Osteoblast (primary cell): ENCODE measurements around the gene CDH4. TPM values are rescaled to one million over a fixed set of nuclear protein-coding genes. Genes with fewer than 3 reads are reported as not detected.
A peak's percentile ranks its signal among the peaks of the same experiment; 100 is the strongest.

ENCODE experiments used
- DNase-seq: peaks from one replicate; pipeline ENCODE4 v3.0.0; 2011; ENCODE audit warnings: low spot score, mixed read lengths; ENCODE audit not compliant: insufficient read length; ENCODE audit errors: missing footprints
- H2AFZ ChIP-seq: 2 replicates; pipeline ENCODE4 v1.6.0; 2011; ENCODE audit warnings: mild to moderate bottlenecking, low read length
- H3K27ac ChIP-seq: 2 replicates; pipeline ENCODE4 v1.5.1; 2011; ENCODE audit warnings: mild to moderate bottlenecking, low read depth, low read length, moderate library complexity
- H3K27me3 ChIP-seq: 2 replicates; pipeline ENCODE4 v1.6.0; 2012; ENCODE audit warnings: mild to moderate bottlenecking, control low read depth, inconsistent platforms, low read length, moderate library complexity; ENCODE audit not compliant: insufficient read depth
- H3K36me3 ChIP-seq: 2 replicates; pipeline ENCODE4 v1.5.1; 2011; ENCODE audit warnings: mild to moderate bottlenecking, low read length, control low read depth, moderate library complexity; ENCODE audit not compliant: insufficient read depth
- H3K4me1 ChIP-seq: 2 replicates; pipeline ENCODE4 v1.5.1; 2011; ENCODE audit warnings: mild to moderate bottlenecking, low read length, control low read depth, moderate library complexity; ENCODE audit not compliant: insufficient read depth
- H3K4me2 ChIP-seq: 2 replicates; pipeline ENCODE4 v1.6.0; 2011; ENCODE audit warnings: mild to moderate bottlenecking, low read length; ENCODE audit not compliant: insufficient read depth
- H3K4me3 ChIP-seq: fragments of 200-600 bp; sonication (generic); 3 replicates; pipeline ENCODE4 v1.5.1; 2012; ENCODE audit warnings: mild to moderate bottlenecking, low read length, inconsistent platforms; ENCODE audit not compliant: insufficient read depth
- H3K79me2 ChIP-seq: 2 replicates; pipeline ENCODE4 v1.6.0; 2012; ENCODE audit warnings: mild to moderate bottlenecking, low read length, control low read depth, inconsistent platforms; ENCODE audit not compliant: insufficient read depth
- H3K9me3 ChIP-seq: 2 replicates; pipeline ENCODE4 v1.5.1; 2011; ENCODE audit warnings: low read depth, low read length, control low read depth
- H4K20me1 ChIP-seq: 2 replicates; pipeline ENCODE4 v1.6.0; 2012; ENCODE audit warnings: mild to moderate bottlenecking, low read length, control low read depth; ENCODE audit not compliant: insufficient read depth
- total RNA-seq: library from RNA; depleted of rRNA; stranded (reverse); fragments of >200 nt; gene quantifications from 2 replicates; pipeline ENCODE4 v1.2.3, GENCODE V29; 2012
- TF ChIP-seq, protein P1 (sequence below): IDR thresholded peaks from 2 replicates; pipeline ENCODE4 v1.5.1; 2011; ENCODE audit warnings: mild to moderate bottlenecking, low read depth, low read length, moderate library complexity; ENCODE audit errors: extremely low read depth

The CDH4 gene
- total RNA-seq, 1 donor = 1.1 TPM

DNA sequence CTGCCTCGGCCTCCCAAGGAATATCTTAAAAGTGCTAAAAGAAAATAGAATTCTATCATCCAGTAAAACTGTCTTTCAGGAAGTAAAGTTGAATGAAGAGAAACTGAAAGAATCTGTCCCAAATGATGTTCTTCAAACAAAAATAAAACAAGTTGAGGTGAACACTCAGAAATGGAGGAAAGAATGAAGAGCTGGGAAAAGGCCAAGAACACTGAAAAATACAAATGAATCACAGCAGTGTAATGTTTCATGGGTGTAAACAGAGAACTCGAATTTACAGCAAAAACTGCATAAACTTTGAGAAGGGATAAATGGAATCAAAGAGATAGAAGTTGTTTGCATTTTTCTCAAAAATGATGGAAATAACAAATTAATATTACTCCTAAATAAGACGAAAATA lies 496.3 kb downstream of the CDH4 start:
- Histone ChIP-seq H3K27ac (no peak overlapping the region), H3K9me3 (no peaks in the 10 kb centered on the region), H2AFZ (no peak overlapping the region), H3K4me1 (peaks cover 5% of the 10 kb centered on the region), H3K36me3 (no peaks in the 10 kb centered on the region), H3K79me2 (no peaks in the 10 kb centered on the region), H3K4me3 (no peak overlapping the region), H3K4me2 (no peak overlapping the region), H3K27me3 (no peaks in the 10 kb centered on the region), H4K20me1 (no peaks in the 10 kb centered on the region)
- peak; percentile 74 for DNase-seq
- TF ChIP-seq, protein P1, sequence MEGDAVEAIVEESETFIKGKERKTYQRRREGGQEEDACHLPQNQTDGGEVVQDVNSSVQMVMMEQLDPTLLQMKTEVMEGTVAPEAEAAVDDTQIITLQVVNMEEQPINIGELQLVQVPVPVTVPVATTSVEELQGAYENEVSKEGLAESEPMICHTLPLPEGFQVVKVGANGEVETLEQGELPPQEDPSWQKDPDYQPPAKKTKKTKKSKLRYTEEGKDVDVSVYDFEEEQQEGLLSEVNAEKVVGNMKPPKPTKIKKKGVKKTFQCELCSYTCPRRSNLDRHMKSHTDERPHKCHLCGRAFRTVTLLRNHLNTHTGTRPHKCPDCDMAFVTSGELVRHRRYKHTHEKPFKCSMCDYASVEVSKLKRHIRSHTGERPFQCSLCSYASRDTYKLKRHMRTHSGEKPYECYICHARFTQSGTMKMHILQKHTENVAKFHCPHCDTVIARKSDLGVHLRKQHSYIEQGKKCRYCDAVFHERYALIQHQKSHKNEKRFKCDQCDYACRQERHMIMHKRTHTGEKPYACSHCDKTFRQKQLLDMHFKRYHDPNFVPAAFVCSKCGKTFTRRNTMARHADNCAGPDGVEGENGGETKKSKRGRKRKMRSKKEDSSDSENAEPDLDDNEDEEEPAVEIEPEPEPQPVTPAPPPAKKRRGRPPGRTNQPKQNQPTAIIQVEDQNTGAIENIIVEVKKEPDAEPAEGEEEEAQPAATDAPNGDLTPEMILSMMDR = no peak

GRCh38 chr20:61749406-61750075 lies 497.5 kb downstream of the CDH4 start:
- no peaks in the 10 kb centered on the region for H4K20me1 ChIP-seq
- no peak overlapping the region for H3K4me3 ChIP-seq
- H3K4me1 ChIP-seq = peaks cover 10% of the 10 kb centered on the region
- H3K36me3 ChIP-seq = no peaks in the 10 kb centered on the region
- no peaks in the 10 kb centered on the region for H3K79me2 ChIP-seq
- no peak overlapping the region for H3K27ac ChIP-seq
- H3K9me3 ChIP-seq = no peaks in the 10 kb centered on the region
- TF ChIP-seq, protein P1 = no peak
- no peak overlapping the region for H3K4me2 ChIP-seq
- H3K27me3 ChIP-seq = no peaks in the 10 kb centered on the region
- DNase-seq = peak; percentile 61
- no peak overlapping the region for H2AFZ ChIP-seq

- H3K27me3 ChIP-seq = no peaks in the 10 kb centered on the region
- no peak for DNase-seq
- H2AFZ ChIP-seq = no peak overlapping the region
- H3K36me3 ChIP-seq = no peaks in the 10 kb centered on the region
- no peaks in the 10 kb centered on the region for H3K79me2 ChIP-seq
- H3K4me1 ChIP-seq = peaks cover 10% of the 10 kb centered on the region
- no peak overlapping the region for H3K4me3 ChIP-seq
- H4K20me1 ChIP-seq = no peaks in the 10 kb centered on the region
- H3K9me3 ChIP-seq = no peaks in the 10 kb centered on the region
- TF ChIP-seq, protein P1 = no peak
- H3K27ac ChIP-seq = no peak overlapping the region
- no peak overlapping the region for H3K4me2 ChIP-seq
Observed at GRCh38 chr20:61750093-61750492, 498.0 kb downstream of the CDH4 start.

GRCh38 chr20:61752576-61752975 lies 500.5 kb downstream of the CDH4 start:
- no peaks in the 10 kb centered on the region for H4K20me1 ChIP-seq

More at GRCh38 chr20:61752576-61752975, 500.5 kb downstream of the CDH4 start:
- Histone ChIP-seq H3K36me3 (no peaks in the 10 kb centered on the region), H3K4me2 (no peak overlapping the region), H3K27ac (no peak overlapping the region), H2AFZ (no peak overlapping the region), H3K9me3 (no peaks in the 10 kb centered on the region), H3K4me1 (peaks cover 10% of the 10 kb centered on the region), H3K27me3 (no peaks in the 10 kb centered on the region), H3K79me2 (no peaks in the 10 kb centered on the region), H3K4me3 (no peak overlapping the region)
- TF ChIP-seq, protein P1 = no peak
- DNase-seq = peak; percentile 51
